HepG2 (cell line): Measurements from ENCODE around the gene CELF2.

ENCODE experiments used
- CEBPZ ChIP-seq: IDR thresholded peaks from 2 replicates; pipeline ENCODE4 v1.6.1; 2012; ENCODE audit warnings: low read length, improper control_type of control experiment
- FOXA3 ChIP-seq: IDR thresholded peaks from 2 replicates; pipeline ENCODE4 v1.6.1; 2016; ENCODE audit warnings: missing genetic modification reagents, missing compliant biosample characterization
- MYC ChIP-seq: sonication (generic); formaldehyde crosslinking; IDR thresholded peaks from 2 replicates; pipeline ENCODE4 v1.9.0; 2021; ENCODE audit warnings: missing genetic modification reagents, borderline replicate concordance
- ZBTB42 ChIP-seq: sonication (generic); formaldehyde crosslinking; IDR thresholded peaks from 2 replicates; pipeline ENCODE4 v1.5.0; 2020; ENCODE audit warnings: mild to moderate bottlenecking, missing genetic modification reagents
- ZHX1 ChIP-seq: sonication (generic); formaldehyde crosslinking; IDR thresholded peaks from 2 replicates; pipeline ENCODE4 v1.8.1; 2022; ENCODE audit warnings: low read depth, mild to moderate bottlenecking, missing genetic modification reagents
- ZNF788 ChIP-seq: sonication (generic); formaldehyde crosslinking; IDR thresholded peaks from 2 replicates; pipeline ENCODE4 v1.5.0; 2020; ENCODE audit warnings: mild to moderate bottlenecking, missing genetic modification reagents, borderline replicate concordance
- ZSCAN5A ChIP-seq: sonication (generic); formaldehyde crosslinking; IDR thresholded peaks from 2 replicates; pipeline ENCODE4 v1.8.0; 2022; ENCODE audit warnings: mild to moderate bottlenecking, missing genetic modification reagents, borderline replicate concordance
- ZXDC ChIP-seq: sonication (generic); formaldehyde crosslinking; IDR thresholded peaks from 2 replicates; pipeline ENCODE4 v1.5.0; 2020; ENCODE audit warnings: mild to moderate bottlenecking, missing genetic modification reagents

- no peak for TF ChIP-seq ZBTB42 (CRISPR knock-in tag)
- no peak for TF ChIP-seq MYC (CRISPR knock-in tag)
- TF ChIP-seq ZNF788, result no peak
- no peak for TF ChIP-seq CEBPZ
- TF ChIP-seq FOXA3 (CRISPR knock-in tag), result no peak
- no peak for TF ChIP-seq ZXDC (CRISPR knock-in tag)
- TF ChIP-seq ZSCAN5A, result no peak
- no peak for TF ChIP-seq ZHX1 (CRISPR knock-in tag)
These were observed 145.3 kb downstream of the CELF2 start for GRCh38 chr10:11162828-11163599.
